Kidney (tissue), 14 donors: ENCODE data around the gene KCP. TPM values are rescaled to one million over a fixed set of nuclear protein-coding genes. Genes with fewer than 3 reads are reported as not detected.

ENCODE experiments used
- DNase-seq, 5 donors: peaks; one replicate each; pipeline ENCODE4 v3.0.0-alpha.2; 2013 to 2020
- FAIRE-seq: peaks from 2 replicates; lab custom pipeline; 2012; peaks lifted over from hg19 to GRCh38; lab: Jason Lieb, UNC
- H3K27ac ChIP-seq, 2 donors: one replicate each; pipeline ENCODE4 v1.7.0; 2013; ENCODE audit warnings: low read depth in 2 of 2, low read length in 2 of 2, inconsistent platforms in 1 of 2
- H3K27me3 ChIP-seq: one replicate; pipeline ENCODE4 v1.7.1; 2013; ENCODE audit warnings: low read length, inconsistent platforms; ENCODE audit not compliant: control insufficient read depth, insufficient read depth
- H3K36me3 ChIP-seq, 3 donors: one replicate each; pipeline versions ENCODE4 v1.7.0 to v1.7.1; 2013; ENCODE audit warnings: low read length in 3 of 3, control low read depth in 1 of 3, inconsistent platforms in 1 of 3; ENCODE audit not compliant: insufficient read depth in 3 of 3, control insufficient read depth in 2 of 3
- H3K4me1 ChIP-seq, 3 donors: one replicate each; pipeline versions ENCODE4 v1.7.0 to v1.7.1; 2013; ENCODE audit warnings: low read length in 3 of 3, inconsistent platforms in 1 of 3, low read depth in 1 of 3; ENCODE audit not compliant: control insufficient read depth in 2 of 3, insufficient read depth in 2 of 3
- H3K4me3 ChIP-seq, 3 donors: one replicate each; pipeline versions ENCODE4 v1.7.0 to v1.8.1; 2013; ENCODE audit warnings: low read length in 3 of 3, control low read depth in 1 of 3, inconsistent platforms in 1 of 3
- H3K9ac ChIP-seq, 3 donors: one replicate each; pipeline versions ENCODE4 v1.7.0 to v1.7.1; 2013; ENCODE audit warnings: low read length in 3 of 3, control low read depth in 1 of 3, inconsistent platforms in 1 of 3
- H3K9me3 ChIP-seq, 3 donors: one replicate each; pipeline versions ENCODE4 v1.7.0 to v1.7.1; 2013; ENCODE audit warnings: low read length in 3 of 3, control low read depth in 1 of 3, inconsistent platforms in 1 of 3; ENCODE audit not compliant: control insufficient read depth in 2 of 3, insufficient read depth in 1 of 3
- intact Hi-C: fragments of 100-400 bp; cut with DNase I; formaldehyde crosslinking; loops from one replicate; pipeline ENCODE4 v1.11.1; 2022
- polyA plus RNA-seq: library from polyadenylated mRNA; stranded (reverse); fragments of 350-450 nt; fragmentation: Illumina TruSeq; extraction: RNeasy Lipid Tissue Mini Kit (QIAGEN cat#74804); gene quantifications from one replicate; pipeline ENCODE4 v1.2.3, GENCODE V29; 2014; ENCODE audit warnings: low read depth, low replicate concordance; ENCODE audit not compliant: insufficient read depth
- total RNA-seq: library from RNA; stranded (reverse); fragmentation: NEBNext Ultra II Directional; extraction: Animal tissue kit (Norgen Biotek cat#: 25700); gene quantifications from one replicate; pipeline ENCODE4 v1.2.1, GENCODE V29; 2021
- TF ChIP-seq, protein P1 (sequence below): IDR thresholded peaks from 3 replicates; pipeline ENCODE4 v1.5.1; 2012; ENCODE audit warnings: mild to moderate bottlenecking, moderate library complexity, borderline replicate concordance; ENCODE audit not compliant: insufficient read depth; ENCODE audit errors: extremely low read depth
- donor health status: control.
- donor health status: control.
- donor health status: control.
- donor health status: control.
- donor health status: control.
- donor health status: DM: yes; HTN: yes; CAD: no.
- donor health status: Normal renal cell carcinoma (clear cell type).

The KCP gene
- total and polyA plus RNA-seq, 2 donors from 2014 or later: 7.7 to 44.6 TPM

DNA sequence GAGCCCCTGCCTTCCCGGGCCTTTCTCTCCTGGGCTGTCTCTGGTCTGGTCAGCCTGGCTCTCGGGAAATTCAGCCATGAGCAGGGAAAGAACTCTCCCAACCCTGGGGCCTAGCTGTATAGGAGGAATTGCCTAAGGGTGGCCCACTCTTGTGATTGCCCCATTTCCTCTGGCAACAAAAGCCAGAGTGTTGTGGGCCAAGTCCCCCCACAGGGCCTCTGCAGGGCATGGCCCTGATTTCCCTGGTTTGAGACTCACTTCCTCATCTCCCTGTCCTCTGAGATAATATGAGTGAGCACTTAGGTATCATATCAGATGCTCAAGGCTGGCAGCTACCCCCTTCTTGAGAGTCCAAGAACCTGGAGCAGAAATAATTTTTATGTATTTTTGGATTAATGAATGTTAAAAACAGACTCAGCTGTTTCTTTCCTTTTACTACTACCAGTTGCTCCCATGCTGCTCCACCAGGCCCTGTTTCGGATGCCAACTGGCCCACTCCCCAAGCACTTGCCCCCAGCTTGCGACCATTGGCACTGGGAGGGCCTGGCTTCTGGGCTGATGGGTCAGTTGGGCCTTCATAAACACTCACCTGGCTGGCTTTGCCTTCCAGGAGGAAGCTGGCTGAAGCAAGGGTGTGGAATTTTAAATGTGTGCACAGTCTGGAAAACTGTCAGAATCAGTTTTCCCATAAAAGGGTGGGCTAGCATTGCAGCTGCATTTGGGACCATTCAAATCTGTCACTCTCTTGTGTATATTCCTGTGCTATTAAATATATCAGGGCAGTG is 38.7 kb upstream of the KCP start:
- Histone ChIP-seq H3K4me1 (no peaks in the 10 kb centered on the region), H3K27ac (no peak overlapping the region), H3K27me3 (no peaks in the 10 kb centered on the region), H3K36me3 (peaks cover 0 to 15% (median 2%) of the 10 kb centered on the region in 3 donors), H3K9ac (no peak overlapping the region), H3K4me3 (no peak overlapping the region), H3K9me3 (no peaks in the 10 kb centered on the region)
- intact Hi-C loops: no loop called here
- FAIRE-seq (no peak), DNase-seq (no peak)
- TF ChIP-seq, protein P1, sequence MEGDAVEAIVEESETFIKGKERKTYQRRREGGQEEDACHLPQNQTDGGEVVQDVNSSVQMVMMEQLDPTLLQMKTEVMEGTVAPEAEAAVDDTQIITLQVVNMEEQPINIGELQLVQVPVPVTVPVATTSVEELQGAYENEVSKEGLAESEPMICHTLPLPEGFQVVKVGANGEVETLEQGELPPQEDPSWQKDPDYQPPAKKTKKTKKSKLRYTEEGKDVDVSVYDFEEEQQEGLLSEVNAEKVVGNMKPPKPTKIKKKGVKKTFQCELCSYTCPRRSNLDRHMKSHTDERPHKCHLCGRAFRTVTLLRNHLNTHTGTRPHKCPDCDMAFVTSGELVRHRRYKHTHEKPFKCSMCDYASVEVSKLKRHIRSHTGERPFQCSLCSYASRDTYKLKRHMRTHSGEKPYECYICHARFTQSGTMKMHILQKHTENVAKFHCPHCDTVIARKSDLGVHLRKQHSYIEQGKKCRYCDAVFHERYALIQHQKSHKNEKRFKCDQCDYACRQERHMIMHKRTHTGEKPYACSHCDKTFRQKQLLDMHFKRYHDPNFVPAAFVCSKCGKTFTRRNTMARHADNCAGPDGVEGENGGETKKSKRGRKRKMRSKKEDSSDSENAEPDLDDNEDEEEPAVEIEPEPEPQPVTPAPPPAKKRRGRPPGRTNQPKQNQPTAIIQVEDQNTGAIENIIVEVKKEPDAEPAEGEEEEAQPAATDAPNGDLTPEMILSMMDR: no peak

DNA sequence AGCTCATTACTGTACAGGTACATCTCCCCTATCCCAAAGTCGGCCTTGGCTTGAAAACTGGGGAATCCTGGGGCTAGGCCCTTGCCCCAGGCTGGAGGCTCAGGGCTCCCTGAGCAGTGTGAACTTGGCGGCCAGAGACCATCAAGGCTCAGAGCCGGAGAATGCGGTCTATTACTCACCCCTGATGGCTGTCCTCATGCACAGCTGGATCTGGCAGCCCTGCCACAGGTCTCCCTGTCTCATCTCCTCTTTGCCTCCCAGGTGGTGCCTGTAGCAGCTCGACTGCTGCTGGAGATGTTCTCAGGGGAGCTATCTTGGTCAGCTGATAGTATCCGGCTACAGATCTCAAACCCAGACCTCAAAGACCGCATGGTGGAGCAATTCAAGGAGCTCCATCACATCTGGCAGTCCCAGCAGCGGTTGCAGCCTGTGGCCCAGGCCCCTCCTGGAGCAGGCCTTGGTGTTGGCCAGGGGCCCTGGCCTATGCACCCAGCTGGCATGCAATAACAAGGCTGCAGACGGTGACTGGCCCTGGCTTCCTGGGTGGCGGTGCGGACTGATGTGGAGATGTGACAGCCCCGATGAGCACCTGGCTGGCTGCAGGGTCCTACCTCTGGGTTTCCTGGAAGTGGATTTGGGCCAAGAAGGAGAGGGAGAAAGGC is 37.9 kb upstream of the KCP start:
- FAIRE-seq: no peak
- TF ChIP-seq, protein P1: no peak
- DNase-seq: no peak
- H3K4me1 ChIP-seq: no peaks in the 10 kb centered on the region
- intact Hi-C loops: no loop called here
- no peak overlapping the region for H3K9ac ChIP-seq
- no peak overlapping the region for H3K4me3 ChIP-seq
- no peaks in the 10 kb centered on the region for H3K27me3 ChIP-seq
- no peak overlapping the region for H3K27ac ChIP-seq
- no peaks in the 10 kb centered on the region for H3K9me3 ChIP-seq
- peaks cover 0 to 9% (median 2%) of the 10 kb centered on the region in 3 donors for H3K36me3 ChIP-seq

DNA sequence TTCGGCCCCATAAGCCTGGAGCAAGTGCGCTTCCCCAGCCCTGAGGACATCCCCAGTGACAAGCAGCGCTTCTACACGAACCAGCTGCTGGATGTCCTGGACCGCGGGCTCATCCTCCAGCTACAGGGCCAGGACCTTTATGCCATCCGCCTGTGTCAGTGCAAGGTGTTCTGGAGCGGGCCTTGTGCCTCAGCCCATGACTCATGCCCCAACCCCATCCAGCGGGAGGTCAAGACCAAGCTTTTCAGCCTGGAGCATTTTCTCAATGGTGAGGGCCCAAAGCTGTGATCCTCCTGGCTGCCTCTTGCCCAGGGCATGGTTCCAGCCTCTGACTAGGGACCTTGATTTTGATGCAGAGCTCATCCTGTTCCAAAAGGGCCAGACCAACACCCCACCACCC is 37.3 kb upstream of the KCP start:
- no peaks in the 10 kb centered on the region for H3K4me1 ChIP-seq
- H3K36me3 ChIP-seq: peaks cover 0 to 3% (median 0%) of the 10 kb centered on the region in 3 donors
- FAIRE-seq (no peak), DNase-seq (no peak)
- intact Hi-C loops: no loop called here
- no peaks in the 10 kb centered on the region for H3K27me3 ChIP-seq
- no peak overlapping the region for H3K27ac ChIP-seq
- H3K4me3 ChIP-seq: no peak overlapping the region
- no peaks in the 10 kb centered on the region for H3K9me3 ChIP-seq
- TF ChIP-seq, protein P1: no peak
- H3K9ac ChIP-seq: no peak overlapping the region
